Dendritic cell treated with granulocyte-macrophage colony-stimulating factor and Interleukin-4, amounts not matched to agents 40 ng/mL and 50 ng/mL, for 4 days (primary cell): Measurements from ENCODE around the gene SERPINA4.
"Not testable (repeated sequence)": the region's sequence is repeated elsewhere in the genome, so short reads cannot be mapped to it uniquely, and the experiment has no call there.

ENCODE experiments used
- H3K27ac Mint-ChIP-seq: one replicate; pipeline ENCODE4 v1.8.0; 2022; ENCODE audit warnings: mild to moderate bottlenecking, mixed read lengths
- H3K27me3 Mint-ChIP-seq: one replicate; pipeline ENCODE4 v1.8.0; 2022; ENCODE audit warnings: mild to moderate bottlenecking, mixed read lengths
- H3K36me3 Mint-ChIP-seq: one replicate; pipeline ENCODE4 v1.8.0; 2022; ENCODE audit warnings: low read depth, mixed read lengths
- H3K4me1 Mint-ChIP-seq: one replicate; pipeline ENCODE4 v1.8.0; 2022; ENCODE audit warnings: low read depth, mixed read lengths
- H3K4me3 Mint-ChIP-seq: one replicate; pipeline ENCODE4 v1.8.0; 2022; ENCODE audit warnings: mild to moderate bottlenecking, moderate library complexity, mixed read lengths
- H3K9me3 Mint-ChIP-seq: one replicate; pipeline ENCODE4 v1.8.0; 2022; ENCODE audit warnings: mixed read lengths
- intact Hi-C: fragments of 100-400 bp; cut with micrococcal nuclease; formaldehyde crosslinking; loops from one replicate; pipeline ENCODE4 v1.15.0; 2022

SERPINA4 gene

DNA sequence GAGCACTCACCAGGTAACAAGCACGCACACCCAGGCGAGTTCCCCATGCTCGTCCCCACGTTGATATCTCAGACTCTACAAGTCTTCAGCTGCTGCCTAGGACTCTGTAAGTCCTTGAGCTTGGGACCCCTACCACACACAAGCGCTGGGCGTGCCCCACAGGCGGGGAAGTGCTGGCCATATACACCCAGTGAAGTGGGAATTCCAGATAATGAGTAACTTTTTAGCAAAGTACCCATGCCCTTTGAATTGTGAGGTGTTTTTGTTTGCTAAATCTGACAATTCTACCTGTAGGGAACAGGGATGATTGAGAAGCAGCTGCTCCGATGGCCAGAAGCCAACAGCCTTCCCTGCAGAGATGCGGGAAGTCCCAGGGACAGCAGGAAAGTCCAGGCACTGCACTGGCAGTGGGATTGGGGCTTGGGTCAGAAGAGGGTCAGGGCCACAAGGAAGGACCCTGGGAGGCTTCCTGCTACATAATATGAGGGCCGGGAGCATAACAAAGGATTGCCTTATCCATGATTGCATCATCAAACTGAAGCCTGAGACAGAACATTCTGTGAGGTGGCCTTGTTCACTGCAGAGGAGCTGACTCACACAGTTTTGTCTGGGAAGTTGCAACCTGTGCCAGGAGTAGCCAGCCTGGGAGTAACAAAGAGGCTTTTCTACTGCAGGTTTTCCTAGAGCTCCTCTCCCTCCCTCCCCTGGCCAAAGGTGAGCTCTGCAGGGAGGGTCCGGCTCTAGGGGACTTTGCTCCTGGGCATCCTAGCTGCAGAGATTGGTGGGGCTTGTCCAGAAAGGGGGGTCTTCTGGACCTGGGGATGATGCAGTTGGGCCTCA is 37.8 kb downstream of the SERPINA4 start:
- H3K27ac Mint-ChIP-seq, result no peak overlapping the region
- H3K4me3 Mint-ChIP-seq, result no peak overlapping the region
- intact Hi-C loops, result no loop called here
- H3K27me3 Mint-ChIP-seq, result peaks cover 4% of the 10 kb centered on the region
- H3K9me3 Mint-ChIP-seq, result no peaks in the 10 kb centered on the region
- H3K4me1 Mint-ChIP-seq, result no peaks in the 10 kb centered on the region
- no peaks in the 10 kb centered on the region for H3K36me3 Mint-ChIP-seq

DNA sequence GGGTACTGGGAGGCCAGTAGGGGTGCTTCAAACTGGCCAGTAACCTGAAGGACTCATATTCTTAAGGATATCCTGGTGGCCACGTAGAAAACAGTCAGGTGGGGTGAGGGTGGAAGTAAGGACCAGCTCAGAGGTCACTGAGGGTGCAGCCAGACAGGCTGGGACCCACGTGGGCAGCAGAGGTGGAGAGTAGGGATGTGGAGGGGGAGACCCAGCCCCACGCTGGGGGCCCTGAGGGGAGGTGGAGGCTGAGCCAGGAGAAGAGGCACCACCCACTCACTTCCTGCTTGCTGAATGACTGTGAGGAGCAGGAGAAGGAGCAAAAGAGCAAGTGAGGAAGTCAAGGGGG is 38.4 kb downstream of the SERPINA4 start:
- H3K4me1 Mint-ChIP-seq, result no peaks in the 10 kb centered on the region
- H3K27me3 Mint-ChIP-seq, result peaks cover 4% of the 10 kb centered on the region
- H3K27ac Mint-ChIP-seq, result no peak overlapping the region
- intact Hi-C loops, result no loop called here
- no peaks in the 10 kb centered on the region for H3K9me3 Mint-ChIP-seq
- no peak overlapping the region for H3K4me3 Mint-ChIP-seq
- H3K36me3 Mint-ChIP-seq, result no peaks in the 10 kb centered on the region

DNA sequence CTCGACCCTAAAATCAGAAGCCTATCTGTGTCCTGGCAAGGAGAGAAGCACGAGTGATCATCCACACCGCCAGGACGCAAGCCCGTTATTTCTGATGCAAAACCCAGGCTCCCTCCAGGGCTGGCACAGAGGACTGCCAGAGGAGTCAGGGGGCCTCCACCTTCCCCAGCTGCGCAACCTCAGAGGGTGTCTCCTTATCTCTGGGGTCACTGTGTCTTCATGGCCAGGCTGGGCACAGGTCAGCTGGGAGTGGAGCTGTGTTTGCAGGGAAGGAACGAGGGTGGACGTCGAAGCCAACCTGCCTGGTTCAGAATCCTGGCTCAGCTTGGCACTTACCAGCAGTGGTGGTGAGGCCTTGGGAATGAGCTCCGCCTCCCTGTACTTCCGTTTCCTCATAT is 38.9 kb downstream of the SERPINA4 start:
- H3K36me3 Mint-ChIP-seq, result no peaks in the 10 kb centered on the region
- H3K4me3 Mint-ChIP-seq, result no peak overlapping the region
- H3K27me3 Mint-ChIP-seq, result peaks cover 4% of the 10 kb centered on the region
- no peaks in the 10 kb centered on the region for H3K9me3 Mint-ChIP-seq
- H3K4me1 Mint-ChIP-seq, result no peaks in the 10 kb centered on the region
- no peak overlapping the region for H3K27ac Mint-ChIP-seq
- intact Hi-C loops, result no loop called here

DNA sequence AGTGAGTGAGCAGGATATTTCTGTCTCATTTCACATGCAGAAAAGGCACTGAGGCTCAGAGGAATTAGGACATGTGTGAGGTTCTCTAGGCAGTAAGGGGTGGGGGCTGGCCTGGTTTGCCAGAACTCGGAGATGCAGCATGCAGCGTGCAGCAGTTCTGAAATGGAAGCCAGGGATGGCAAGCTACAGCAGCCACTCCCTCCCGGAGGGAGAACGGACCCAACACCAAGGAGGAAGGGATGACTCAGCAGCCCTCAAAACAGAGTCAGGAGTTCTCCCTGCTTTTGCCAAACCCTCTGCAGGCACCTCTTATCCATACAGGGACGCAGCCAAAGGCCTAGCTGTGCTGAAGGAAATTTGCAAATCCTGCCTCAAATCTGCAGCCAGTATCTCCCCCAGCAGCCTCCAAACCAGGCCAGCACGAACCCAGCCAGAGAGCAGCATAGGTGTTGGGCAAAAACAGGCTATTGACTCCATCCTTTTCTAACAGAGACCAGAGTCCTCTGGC is 40.7 kb downstream of the SERPINA4 start:
- H3K27me3 Mint-ChIP-seq, result peaks cover 5% of the 10 kb centered on the region
- intact Hi-C loops, result no loop called here
- no peak overlapping the region for H3K4me3 Mint-ChIP-seq
- no peak overlapping the region for H3K27ac Mint-ChIP-seq
- H3K9me3 Mint-ChIP-seq, result no peaks in the 10 kb centered on the region
- no peaks in the 10 kb centered on the region for H3K36me3 Mint-ChIP-seq
- no peaks in the 10 kb centered on the region for H3K4me1 Mint-ChIP-seq

DNA sequence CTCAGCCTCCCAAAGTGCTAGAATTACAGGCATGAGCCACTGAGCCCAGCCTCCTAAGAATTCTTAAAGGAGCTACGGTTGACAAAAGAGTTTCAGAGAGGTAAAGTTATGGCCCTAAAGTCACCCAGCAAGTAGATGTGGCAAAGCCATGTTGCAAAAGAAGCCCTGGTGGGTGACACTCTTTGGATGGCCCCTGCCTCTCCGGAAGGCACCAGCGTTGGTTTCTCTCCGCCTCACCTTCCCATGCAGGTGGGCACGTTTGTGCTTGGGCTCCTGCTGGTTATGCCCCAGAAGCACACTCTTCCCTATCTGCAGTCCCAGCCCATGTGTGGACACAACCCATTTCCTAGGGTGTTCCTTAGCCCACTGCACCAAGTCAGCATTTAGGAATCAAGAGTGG is 41.5 kb downstream of the SERPINA4 start:
- no peak overlapping the region for H3K27ac Mint-ChIP-seq
- no peaks in the 10 kb centered on the region for H3K9me3 Mint-ChIP-seq

DNA sequence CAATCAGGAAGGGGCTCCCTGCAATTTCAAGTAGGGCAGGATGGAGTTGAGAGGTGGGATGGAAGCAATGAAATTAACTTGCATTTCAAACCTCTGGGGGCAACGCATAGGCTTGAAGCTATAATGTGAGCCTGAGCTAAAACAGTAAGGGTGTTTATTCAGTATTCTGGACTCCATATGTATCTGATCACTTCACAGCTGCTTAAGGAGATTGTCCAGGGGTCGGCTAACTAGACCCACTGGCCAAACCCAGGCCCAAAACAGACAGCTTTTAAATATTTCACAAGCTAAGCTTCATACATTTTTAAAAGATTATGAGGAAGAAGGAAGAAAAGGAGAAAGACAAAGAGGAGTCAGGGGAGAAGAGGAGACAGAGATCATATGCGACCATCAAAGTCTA is 44.1 kb downstream of the SERPINA4 start:
- Mint-ChIP-seq H3K27me3 (peaks cover 4% of the 10 kb centered on the region), H3K4me3 (no peak overlapping the region), H3K27ac (no peak overlapping the region), H3K4me1 (no peaks in the 10 kb centered on the region), H3K9me3 (peaks cover 7% of the 10 kb centered on the region), H3K36me3 (no peaks in the 10 kb centered on the region)
- intact Hi-C loops, result no loop called here

More for the DNA sequence above, 41.5 kb downstream of the SERPINA4 start:
- Mint-ChIP-seq H3K4me1 (no peaks in the 10 kb centered on the region), H3K27me3 (peaks cover 5% of the 10 kb centered on the region), H3K36me3 (no peaks in the 10 kb centered on the region), H3K4me3 (no peak overlapping the region)
- intact Hi-C loops, result no loop called here

DNA sequence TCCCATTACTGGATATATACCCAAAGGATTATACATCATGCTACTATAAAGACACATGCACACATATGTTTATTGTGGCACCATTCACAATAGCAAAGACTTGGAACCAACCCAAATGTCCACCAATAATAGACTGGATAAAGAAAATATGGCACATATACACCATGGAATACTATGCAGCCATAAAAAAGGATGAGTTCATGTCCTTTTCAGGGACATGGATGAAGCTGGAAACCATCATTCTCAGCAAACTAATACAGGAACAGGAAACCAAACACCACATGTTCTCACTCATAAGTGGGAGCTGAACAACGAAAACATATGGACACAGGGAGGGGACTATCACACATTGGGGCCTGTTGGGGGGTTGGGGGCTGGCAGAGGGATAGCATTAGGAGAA is 47.7 kb downstream of the SERPINA4 start:
- H3K4me3 Mint-ChIP-seq, H3K27me3 Mint-ChIP-seq, H3K4me1 Mint-ChIP-seq, H3K27ac Mint-ChIP-seq, H3K36me3 Mint-ChIP-seq, H3K9me3 Mint-ChIP-seq, intact Hi-C loops: not testable (repeated sequence)

DNA sequence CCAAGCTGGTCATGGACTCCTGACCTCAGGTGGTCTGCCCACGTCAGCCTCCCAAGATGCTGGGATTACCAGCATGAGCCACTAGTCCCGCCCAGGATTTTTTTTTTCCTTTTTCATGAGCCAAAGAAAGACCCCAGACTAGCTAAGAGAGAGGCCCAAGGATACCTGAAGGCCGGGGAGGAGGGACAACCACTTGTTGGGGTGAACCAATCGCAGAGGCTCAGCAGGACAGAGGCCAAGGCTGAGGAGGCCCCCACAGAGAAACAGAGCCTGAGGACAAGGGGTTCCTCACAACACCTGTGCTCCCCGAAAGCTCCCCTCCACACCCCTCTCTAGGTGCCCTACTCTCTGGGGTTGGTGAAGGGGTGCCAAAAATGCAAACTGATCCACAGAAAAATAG is 49.9 kb downstream of the SERPINA4 start:
- intact Hi-C loops, result no loop called here
- Mint-ChIP-seq H3K27ac (no peak overlapping the region), H3K4me1 (no peaks in the 10 kb centered on the region), H3K9me3 (peaks cover 10% of the 10 kb centered on the region), H3K36me3 (no peaks in the 10 kb centered on the region), H3K27me3 (peaks cover 1% of the 10 kb centered on the region), H3K4me3 (no peak overlapping the region)

DNA sequence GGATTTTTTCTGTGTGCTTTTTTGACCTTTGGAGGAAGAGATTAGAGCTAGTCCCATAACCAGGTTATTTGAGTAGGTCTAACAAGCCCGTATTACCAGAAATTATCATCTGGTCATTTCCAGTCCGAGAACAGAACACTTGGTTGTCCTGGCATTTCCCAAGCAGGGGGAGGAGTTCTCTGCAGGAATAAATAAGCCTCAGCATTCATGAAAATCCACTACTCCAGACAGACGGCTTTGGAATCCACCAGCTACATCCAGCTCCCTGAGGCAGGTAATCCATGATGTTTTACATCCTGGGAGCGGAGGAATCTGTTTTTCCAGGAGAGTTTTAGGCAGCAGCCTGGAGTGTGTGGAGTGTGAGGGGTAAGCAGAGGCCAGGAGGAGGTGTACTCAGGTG is 50.9 kb downstream of the SERPINA4 start, which contains the start of gene SERPINA3:
Gene SERPINA3 (plus strand): TSS at position 218 of the 400 bp plus-strand sequence. CDS start 2,051 bp downstream, outside the sequence.
- Mint-ChIP-seq H3K4me1 (no peaks in the 10 kb centered on the region), H3K27ac (no peak within 1 kb of the TSS), H3K27me3 (peaks cover 1% of the 10 kb centered on the region), H3K9me3 (peaks cover 20% of the 10 kb centered on the region), H3K4me3 (no peak within 1 kb of the TSS), H3K36me3 (no peaks in the 10 kb centered on the region)
- intact Hi-C loops, result no loop called here

DNA sequence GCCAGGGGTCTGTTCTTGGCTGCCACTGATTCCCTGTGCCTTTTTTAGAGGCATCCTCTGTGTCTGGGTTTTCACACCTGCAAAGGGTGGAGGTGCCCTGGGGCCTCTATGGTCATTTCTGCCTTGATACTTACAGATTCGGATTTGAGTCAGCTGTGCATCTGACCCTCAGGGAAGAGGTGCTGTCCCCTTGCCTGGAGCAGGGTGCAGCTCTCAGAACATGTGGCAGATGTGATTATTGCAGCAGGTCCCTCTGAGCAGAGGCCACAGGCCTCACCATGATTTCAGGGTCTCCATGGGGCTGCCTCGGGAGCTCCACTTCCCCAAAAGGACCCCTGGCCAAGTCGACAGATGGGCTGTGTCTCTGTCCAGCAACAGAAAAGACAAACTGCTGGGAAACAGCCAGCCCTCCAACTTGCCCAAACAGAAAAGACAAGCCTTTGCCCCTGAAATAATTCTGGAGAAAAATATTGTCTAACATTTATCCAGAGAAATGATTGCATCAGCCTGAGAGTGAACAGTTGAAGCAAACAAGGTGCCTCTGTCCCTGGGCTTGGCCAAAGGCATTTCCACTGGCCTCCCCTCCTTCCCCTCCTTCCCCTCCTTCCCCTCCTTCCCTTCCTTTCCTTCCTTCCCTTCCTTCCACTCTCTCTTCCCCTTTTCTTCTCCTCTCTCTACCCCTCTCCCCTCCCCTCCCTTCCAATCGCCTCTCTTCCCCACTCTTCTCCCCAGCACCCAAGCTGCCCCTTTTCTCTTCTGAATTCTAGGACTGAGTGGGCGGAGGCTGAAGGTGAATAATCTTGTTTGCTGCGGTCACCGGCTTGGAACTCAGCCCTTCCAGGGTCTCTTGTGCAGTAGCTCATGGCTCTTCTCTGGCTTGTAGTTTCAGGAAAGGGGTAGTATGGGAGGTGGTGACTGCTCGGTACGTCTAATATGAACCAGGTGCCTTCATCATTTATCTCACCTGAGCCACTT is 51.6 kb downstream of the SERPINA4 start:
- Mint-ChIP-seq H3K36me3 (no peaks in the 10 kb centered on the region), H3K27ac (no peak overlapping the region), H3K9me3 (peaks cover 27% of the 10 kb centered on the region), H3K27me3 (peaks cover 1% of the 10 kb centered on the region), H3K4me1 (no peaks in the 10 kb centered on the region), H3K4me3 (no peak overlapping the region)
- intact Hi-C loops, result no loop called here

DNA sequence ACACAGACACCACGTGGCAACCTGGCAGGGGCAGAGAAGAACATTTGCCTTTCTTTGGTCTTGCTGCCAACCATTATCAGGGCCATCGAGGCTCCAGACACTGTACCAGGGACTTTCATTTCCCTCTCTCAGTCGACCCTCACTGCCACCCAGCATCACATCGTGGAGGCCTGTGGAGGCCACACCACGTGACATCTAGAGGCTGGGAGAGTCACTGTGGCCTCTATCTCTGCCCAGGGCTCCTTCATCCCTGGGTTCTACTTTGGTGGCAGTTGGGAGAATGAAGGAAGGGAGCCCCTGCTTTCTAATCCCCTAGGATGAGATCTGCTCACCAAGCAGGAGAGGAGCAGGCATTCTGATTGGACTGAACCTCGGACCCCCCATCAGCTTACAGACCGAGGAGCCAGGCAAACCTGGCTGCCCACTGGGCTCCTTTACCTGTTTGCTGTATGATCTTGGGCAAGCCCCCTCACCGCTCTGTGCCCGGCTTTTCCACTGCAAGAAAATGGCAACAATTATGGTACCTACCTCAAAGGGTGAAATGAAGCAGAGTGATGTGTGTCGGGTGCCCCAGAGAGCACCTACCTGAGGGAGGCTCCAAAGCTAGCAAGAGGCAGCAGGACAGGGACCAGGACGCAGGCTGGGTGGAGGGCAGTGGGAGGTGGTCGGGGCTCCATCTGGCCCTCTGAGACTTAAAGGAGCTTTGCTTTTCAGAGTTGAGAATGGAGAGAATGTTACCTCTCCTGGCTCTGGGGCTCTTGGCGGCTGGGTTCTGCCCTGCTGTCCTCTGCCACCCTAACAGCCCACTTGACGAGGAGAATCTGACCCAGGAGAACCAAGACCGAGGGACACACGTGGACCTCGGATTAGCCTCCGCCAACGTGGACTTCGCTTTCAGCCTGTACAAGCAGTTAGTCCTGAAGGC is 52.7 kb downstream of the SERPINA4 start:
- Mint-ChIP-seq H3K36me3 (no peaks in the 10 kb centered on the region), H3K4me1 (no peaks in the 10 kb centered on the region), H3K9me3 (peaks cover 36% of the 10 kb centered on the region), H3K27ac (no peak overlapping the region), H3K4me3 (no peak overlapping the region), H3K27me3 (peaks cover 1% of the 10 kb centered on the region)
- intact Hi-C loops, result no loop called here

DNA sequence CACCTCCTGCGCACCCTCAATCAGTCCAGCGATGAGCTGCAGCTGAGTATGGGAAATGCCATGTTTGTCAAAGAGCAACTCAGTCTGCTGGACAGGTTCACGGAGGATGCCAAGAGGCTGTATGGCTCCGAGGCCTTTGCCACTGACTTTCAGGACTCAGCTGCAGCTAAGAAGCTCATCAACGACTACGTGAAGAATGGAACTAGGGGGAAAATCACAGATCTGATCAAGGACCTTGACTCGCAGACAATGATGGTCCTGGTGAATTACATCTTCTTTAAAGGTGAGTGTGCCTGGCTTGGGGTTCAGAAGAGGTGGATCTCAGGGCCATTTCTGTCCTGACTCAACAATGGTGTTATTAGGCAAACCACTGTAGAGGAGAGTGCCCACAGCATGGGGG is 53.6 kb downstream of the SERPINA4 start:
- H3K4me3 Mint-ChIP-seq, result no peak overlapping the region
- H3K9me3 Mint-ChIP-seq, result peaks cover 39% of the 10 kb centered on the region
- no peak overlapping the region for H3K27ac Mint-ChIP-seq
- intact Hi-C loops, result no loop called here
- peaks cover 1% of the 10 kb centered on the region for H3K27me3 Mint-ChIP-seq
- no peaks in the 10 kb centered on the region for H3K4me1 Mint-ChIP-seq
- no peaks in the 10 kb centered on the region for H3K36me3 Mint-ChIP-seq

DNA sequence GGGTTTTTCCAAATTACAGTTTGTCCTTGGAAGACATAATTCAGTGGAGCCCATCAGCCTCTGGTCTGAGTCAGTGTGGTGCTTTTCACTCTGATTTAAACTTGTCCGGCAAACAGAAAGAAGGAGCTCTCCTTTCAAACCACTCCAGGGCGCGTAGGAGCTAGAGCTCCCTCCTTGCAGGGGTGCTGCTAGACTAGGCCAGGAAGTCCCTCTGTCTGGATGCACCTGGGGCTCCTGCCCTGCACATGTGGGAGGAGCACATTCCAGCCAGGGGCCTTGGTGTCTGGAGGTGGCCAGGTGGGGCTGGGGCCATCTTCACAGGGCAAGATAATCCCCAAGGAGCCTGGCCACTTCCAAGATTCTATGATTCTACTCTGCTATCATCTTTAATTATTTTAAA is 54.0 kb downstream of the SERPINA4 start:
- H3K4me1 Mint-ChIP-seq, result no peaks in the 10 kb centered on the region
- no peak overlapping the region for H3K27ac Mint-ChIP-seq
- no peak overlapping the region for H3K4me3 Mint-ChIP-seq
- intact Hi-C loops, result no loop called here
- peaks cover 1% of the 10 kb centered on the region for H3K27me3 Mint-ChIP-seq
- peaks cover 44% of the 10 kb centered on the region for H3K9me3 Mint-ChIP-seq
- no peaks in the 10 kb centered on the region for H3K36me3 Mint-ChIP-seq
